H1 (cell line): ENCODE data around the gene ATP9B. TPM values are rescaled to one million over a fixed set of nuclear protein-coding genes. Genes with fewer than 3 reads are reported as not detected.

Experiments
- FOSL1 ChIP-seq: IDR thresholded peaks from 2 replicates; pipeline ENCODE4 v1.6.1; 2011; ENCODE audit warnings: mild to moderate bottlenecking, low read depth, low read length, moderate library complexity; ENCODE audit not compliant: insufficient read depth
- GABPA ChIP-seq: IDR thresholded peaks from 2 replicates; pipeline ENCODE4 v1.6.1; 2011; ENCODE audit warnings: mild to moderate bottlenecking, low read length, moderate library complexity, borderline replicate concordance; ENCODE audit not compliant: insufficient read depth
- KDM1A ChIP-seq: fragments of 200-600, 300-600 bp; sonication (generic); IDR thresholded peaks from 2 replicates; pipeline ENCODE4 v1.7.1; 2016; ENCODE audit warnings: mild to moderate bottlenecking, low read length, borderline replicate concordance
- MAFK ChIP-seq: IDR thresholded peaks from 2 replicates; pipeline ENCODE4 v1.6.1; 2012; ENCODE audit warnings: low read depth, mild to moderate bottlenecking, improper control_type of control experiment, low read length
- RFX5 ChIP-seq: IDR thresholded peaks from 2 replicates; pipeline ENCODE4 v1.6.1; 2011; ENCODE audit warnings: low read depth, low read length, improper control_type of control experiment, borderline replicate concordance
- SAP30 ChIP-seq: fragments of 300-600 bp; sonication (generic); IDR thresholded peaks from 2 replicates; pipeline ENCODE4 v1.7.1; 2012; ENCODE audit warnings: low read length, moderate library complexity, mild to moderate bottlenecking, inconsistent platforms; ENCODE audit not compliant: insufficient read depth, insufficient replicate concordance
- SIN3A ChIP-seq, 2 experiments: IDR thresholded peaks in 1 of 2; conservative IDR thresholded peaks in 1 of 2; 2 replicates each; pipeline ENCODE4 v1.6.1; 2011 to 2012; ENCODE audit warnings: low read length in 2 of 2, improper control_type of control experiment in 1 of 2, low read depth in 1 of 2, mild to moderate bottlenecking in 1 of 2
- TEAD4 ChIP-seq: IDR thresholded peaks from 2 replicates; pipeline ENCODE4 v1.6.1; 2012; ENCODE audit warnings: low read depth, low read length, inconsistent platforms, mixed read lengths
- polyA plus RNA-seq, 7 experiments: library from polyadenylated mRNA; depleted of rRNA in 3 of 7; stranded (reverse) in 5 of 7; unstranded in 2 of 7; fragments of >200 nt in 5 of 7; fragments of 200-250 nt in 2 of 7; gene quantifications; 1 replicate in 5 of 7; 2 replicates in 1 of 7; 4 replicates in 1 of 7; pipeline versions ENCODE4 v1.2.1 to v1.2.3, GENCODE V29; 2011 to 2013; ENCODE audit warnings: missing spikeins in 2 of 7, mixed read lengths in 2 of 7
- total RNA-seq: library from RNA; stranded (reverse); fragmentation: NEBNext Ultra II Directional; extraction: Animal tissue kit (Norgen Biotek cat#: 25700); gene quantifications from 2 replicates; pipeline ENCODE4 v1.2.1, GENCODE V29; 2021

Gene ATP9B
- total and polyA plus RNA-seq, 2 of the 8 experiments (the other 6 are each of a cell fraction or from before 2014, with no cell fraction given) = 15.1 to 21.7 TPM

- TF ChIP-seq KDM1A (no peak), RFX5 (no peak), MAFK (no peak), SAP30 (no peak), SIN3A (conservative IDR thresholded peaks at IDR 0.05 in 1 of 2, IDR thresholded peaks at IDR 0.05 in 1 of 2; ENCODE audit: low read depth in 1 of 2, low read length in 2 of 2) (no peak), GABPA (no peak), TEAD4 (no peak), FOSL1 (no peak)
- TF ChIP-seq, all 59 proteins: peak for 0
Observed at GRCh38 chr18:79354350-79354749, 285.2 kb downstream of the ATP9B start (continued).
